Measurements from ENCODE around the gene SAMD9L. TPM values are rescaled to one million over a fixed set of nuclear protein-coding genes. Genes with fewer than 3 reads are reported as not detected.

SAMD9L gene
- total and polyA plus RNA-seq, 2 of the 4 experiments (the other 2 are of a cell fraction) = 1.9 to 4.1 TPM

DNA sequence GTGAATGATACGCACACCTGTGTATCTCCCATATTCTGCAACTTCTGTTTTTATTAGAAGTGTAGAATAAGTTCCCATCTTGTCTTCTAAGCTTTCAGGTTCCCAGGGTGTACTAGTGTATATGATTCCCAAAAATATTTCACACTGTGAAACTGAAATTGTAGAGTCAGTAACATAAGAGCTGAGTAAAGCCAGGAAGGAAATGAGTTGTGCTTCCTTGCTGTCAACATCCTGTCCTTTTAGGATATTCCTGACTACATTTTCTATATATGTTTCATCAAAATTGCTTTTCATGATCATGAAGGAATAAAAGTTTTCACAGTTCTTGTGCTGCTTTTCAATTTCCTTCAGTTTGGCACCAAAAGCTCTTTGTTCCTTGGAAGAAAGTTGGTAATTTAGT lies 15.2 kb downstream of the SAMD9L start:
- H2BK5ac ChIP-seq (ENCODE audit: low read depth, low read length, poor library complexity, severe bottlenecking) = no peak overlapping the region
- no peak overlapping the region for H3K4ac ChIP-seq (ENCODE audit: low read depth, low read length)
- POLR2A ChIA-PET (ENCODE audit: unreplicated experiment) = no interaction called here
- in situ Hi-C loops (cut with MboI; ENCODE audit: low sequenced_read_pairs) (no loop called here), dilution Hi-C loops (cut with HindIII; ENCODE audit: low sequenced_read_pairs, unreplicated experiment) (no loop called here), intact Hi-C loops (cut with micrococcal nuclease) (no loop called here)
- no peak overlapping the region for H3K23ac ChIP-seq (ENCODE audit: low read depth, low read length)
- H2BK120ac ChIP-seq (ENCODE audit: low read depth, low read length) = no peak overlapping the region
- BruUV-seq (replicated peaks) = no TSS peak
- no peak overlapping the region for H2AK5ac ChIP-seq (ENCODE audit: low read depth, low read length)
- no peaks in the 10 kb centered on the region for H3K79me1 ChIP-seq (ENCODE audit: low read depth in 1 of 2, low read length in 2 of 2)
- no peaks in the 10 kb centered on the region for H3K27me3 ChIP-seq (ENCODE audit: control insufficient read depth, insufficient read depth, low read length)
- no peaks in the 10 kb centered on the region for H3K9me1 ChIP-seq (ENCODE audit: insufficient read depth, low read length)
- H2AFZ ChIP-seq (replicated peaks; ENCODE audit: low read length, poor library complexity) = no peak overlapping the region
- no peaks in the 10 kb centered on the region for H3K36me3 ChIP-seq (ENCODE audit: control insufficient read depth, insufficient read depth, low read length)
- CTCF ChIA-PET = no interaction called here
- no peaks in the 10 kb centered on the region; the same call in 1 of the 2 replicates for H3K9me3 ChIP-seq (ENCODE audit: control insufficient read depth, insufficient read depth, low read length)
- ATAC-seq (ENCODE audit: low read depth) (no peak), DNase-seq (no peak)
- H2AK9ac ChIP-seq (replicated peaks; ENCODE audit: low read depth, low read length, poor library complexity) = no peak overlapping the region
- no peak overlapping the region for H3K9ac ChIP-seq (ENCODE audit: low read depth, low read length)
- no peak overlapping the region for H3K4me2 ChIP-seq (ENCODE audit: low read depth, low read length)
- H2BK20ac ChIP-seq (ENCODE audit: low read depth, low read length) = no peak overlapping the region
- no peak for TF ChIP-seq CEBPB (IDR thresholded peaks at IDR 0.05; ENCODE audit: low read depth, low read length)
- no peak for TF ChIP-seq RAD21 (IDR thresholded peaks at IDR 0.05; ENCODE audit: low read length)
- TF ChIP-seq CHD1 (IDR thresholded peaks at IDR 0.05; ENCODE audit: low read depth, low read length) = no peak
- TF ChIP-seq, protein P1, sequence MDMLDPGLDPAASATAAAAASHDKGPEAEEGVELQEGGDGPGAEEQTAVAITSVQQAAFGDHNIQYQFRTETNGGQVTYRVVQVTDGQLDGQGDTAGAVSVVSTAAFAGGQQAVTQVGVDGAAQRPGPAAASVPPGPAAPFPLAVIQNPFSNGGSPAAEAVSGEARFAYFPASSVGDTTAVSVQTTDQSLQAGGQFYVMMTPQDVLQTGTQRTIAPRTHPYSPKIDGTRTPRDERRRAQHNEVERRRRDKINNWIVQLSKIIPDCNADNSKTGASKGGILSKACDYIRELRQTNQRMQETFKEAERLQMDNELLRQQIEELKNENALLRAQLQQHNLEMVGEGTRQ (IDR thresholded peaks at IDR 0.05; ENCODE audit: low read depth, low read length) = no peak
- no peak for TF ChIP-seq SMC3 (IDR thresholded peaks at IDR 0.05; ENCODE audit: low read depth, low read length)
- no peak overlapping the region for H3K4me3 ChIP-seq (ENCODE audit: insufficient read depth, low read depth, low read length)
- no peak overlapping the region for H3K18ac ChIP-seq (ENCODE audit: low read depth, low read length)
- no peak overlapping the region for H4K5ac ChIP-seq (ENCODE audit: low read depth, low read length)
- no peaks in the 10 kb centered on the region for H3K4me1 ChIP-seq (ENCODE audit: control insufficient read depth, insufficient read depth, low read length)
- H3K14ac ChIP-seq (replicated peaks; ENCODE audit: low read depth, low read length) = no peak overlapping the region
- H2BK15ac ChIP-seq (ENCODE audit: low read depth, low read length) = no peak overlapping the region
- H4K91ac ChIP-seq (ENCODE audit: insufficient read depth, low read depth, low read length) = no peak overlapping the region
- no peak overlapping the region for H3K56ac ChIP-seq (ENCODE audit: extremely low read depth, insufficient read depth, low read length)
- H4K20me1 ChIP-seq (ENCODE audit: insufficient read depth, low read length) = no peaks in the 10 kb centered on the region
- WGBS, 2 experiments (ENCODE audit: extremely low coverage in 2 of 2, insufficient read length in 1 of 2) = no CpG with 5 or more reads among the region's 1 CpG
- H4K8ac ChIP-seq (ENCODE audit: low read depth in 2 of 2, low read length in 2 of 2) = no peak overlapping the region
- H3K27ac ChIP-seq (ENCODE audit: insufficient read depth, low read length) = no peak overlapping the region

Measured in IMR-90 (cell line).